ENCODE data around the gene KCNA3.

GRCh38 chr1:110713221-110713620 is 38.5 kb upstream of the KCNA3 start:
- TF ChIP-seq CTCF (IDR thresholded peaks at IDR 0.05 in 8 of 11, conservative IDR thresholded peaks at IDR 0.05 in 3 of 11) (no peak), POLR2AphosphoS5 (IDR thresholded peaks at IDR 0.05) (no peak)

Data from spleen (tissue), 7 donors.